ENCODE results near the gene CAPG. TPM values are rescaled to one million over a fixed set of nuclear protein-coding genes. Genes with fewer than 3 reads are reported as not detected.

The CAPG gene
- total and polyA plus RNA-seq, 2 donors, result 118 to 190 TPM

- Histone ChIP-seq H3K4me1 (ENCODE audit: control insufficient read depth in 2 of 2, insufficient read depth in 2 of 2, low read length in 2 of 2) (peaks cover 7 to 19% of the 10 kb centered on the region in 2 donors), H3K9me3 (ENCODE audit: control insufficient read depth in 2 of 2, insufficient read depth in 1 of 2, low read length in 1 of 2) (no peaks in the 10 kb centered on the region), H3K27ac (ENCODE audit: low read depth in 1 of 2, low read length in 1 of 2) (no peak overlapping the region), H3K27me3 (ENCODE audit: control insufficient read depth in 2 of 2, insufficient read depth in 1 of 2, low read length in 1 of 2) (no peaks in the 10 kb centered on the region), H3K4me3 (ENCODE audit: low read length in 2 of 2) (no peak overlapping the region), H3K36me3 (ENCODE audit: control insufficient read depth in 2 of 2, insufficient read depth in 2 of 2, low read length in 1 of 2) (no peaks in the 10 kb centered on the region)
- DNase-seq (ENCODE audit: low read depth in 6 of 9, low spot score in 9 of 9), result no peak
- WGBS, result 67% methylated on average over 7 of the region's 7 CpGs
Observed at GRCh38 chr2:85428343-85428881, 18.2 kb upstream of the CAPG start.

GRCh38 chr2:85427300-85427835 lies 17.2 kb upstream of the CAPG start:
- Histone ChIP-seq H3K27ac (ENCODE audit: low read depth in 1 of 2, low read length in 1 of 2) (no peak overlapping the region), H3K4me1 (ENCODE audit: control insufficient read depth in 2 of 2, insufficient read depth in 2 of 2, low read length in 2 of 2) (peaks cover 7 to 20% of the 10 kb centered on the region in 2 donors), H3K36me3 (ENCODE audit: control insufficient read depth in 2 of 2, insufficient read depth in 2 of 2, low read length in 1 of 2) (no peaks in the 10 kb centered on the region), H3K9me3 (ENCODE audit: control insufficient read depth in 2 of 2, insufficient read depth in 1 of 2, low read length in 1 of 2) (no peaks in the 10 kb centered on the region), H3K27me3 (ENCODE audit: control insufficient read depth in 2 of 2, insufficient read depth in 1 of 2, low read length in 1 of 2) (no peaks in the 10 kb centered on the region), H3K4me3 (ENCODE audit: low read length in 2 of 2) (no peak overlapping the region)
- WGBS, result 91% methylated on average over 3 of the region's 3 CpGs
- no peak for DNase-seq (ENCODE audit: low read depth in 6 of 9, low spot score in 9 of 9)

GRCh38 chr2:85425588-85425987 lies 15.4 kb upstream of the CAPG start:
- no peaks in the 10 kb centered on the region for H3K9me3 ChIP-seq (ENCODE audit: control insufficient read depth in 2 of 2, insufficient read depth in 1 of 2, low read length in 1 of 2)
- no peak overlapping the region for H3K4me3 ChIP-seq (ENCODE audit: low read length in 2 of 2)
- no peak overlapping the region for H3K27ac ChIP-seq (ENCODE audit: low read depth in 1 of 2, low read length in 1 of 2)
- no peaks in the 10 kb centered on the region for H3K36me3 ChIP-seq (ENCODE audit: control insufficient read depth in 2 of 2, insufficient read depth in 2 of 2, low read length in 1 of 2)
- peaks cover 10 to 28% of the 10 kb centered on the region in 2 donors for H3K4me1 ChIP-seq (ENCODE audit: control insufficient read depth in 2 of 2, insufficient read depth in 2 of 2, low read length in 2 of 2)
- no peaks in the 10 kb centered on the region for H3K27me3 ChIP-seq (ENCODE audit: control insufficient read depth in 2 of 2, insufficient read depth in 1 of 2, low read length in 1 of 2)
- 97% methylated on average over 3 of the region's 3 CpGs for WGBS
- no peak for DNase-seq (ENCODE audit: low read depth in 6 of 9, low spot score in 9 of 9)

- Histone ChIP-seq H3K4me1 (ENCODE audit: control insufficient read depth in 2 of 2, insufficient read depth in 2 of 2, low read length in 2 of 2) (peaks cover 12 to 41% of the 10 kb centered on the region in 2 donors), H3K36me3 (ENCODE audit: control insufficient read depth in 2 of 2, insufficient read depth in 2 of 2, low read length in 1 of 2) (no peaks in the 10 kb centered on the region), H3K27me3 (ENCODE audit: control insufficient read depth in 2 of 2, insufficient read depth in 1 of 2, low read length in 1 of 2) (no peaks in the 10 kb centered on the region), H3K4me3 (ENCODE audit: low read length in 2 of 2) (no peak overlapping the region), H3K27ac (ENCODE audit: low read depth in 1 of 2, low read length in 1 of 2) (no peak overlapping the region), H3K9me3 (ENCODE audit: control insufficient read depth in 2 of 2, insufficient read depth in 1 of 2, low read length in 1 of 2) (peaks cover 0 to 5% of the 10 kb centered on the region in 2 donors)
- no peak for DNase-seq (ENCODE audit: low read depth in 6 of 9, low spot score in 9 of 9)
- 52% methylated on average over 5 of the region's 5 CpGs for WGBS
Observed at GRCh38 chr2:85423525-85423924, 13.4 kb upstream of the CAPG start.

GRCh38 chr2:85422072-85422457 lies 11.9 kb upstream of the CAPG start:
- Histone ChIP-seq H3K4me3 (ENCODE audit: low read length in 2 of 2) (no peak overlapping the region), H3K4me1 (ENCODE audit: control insufficient read depth in 2 of 2, insufficient read depth in 2 of 2, low read length in 2 of 2) (peaks cover 16 to 41% of the 10 kb centered on the region in 2 donors), H3K36me3 (ENCODE audit: control insufficient read depth in 2 of 2, insufficient read depth in 2 of 2, low read length in 1 of 2) (no peaks in the 10 kb centered on the region), H3K27ac (ENCODE audit: low read depth in 1 of 2, low read length in 1 of 2) (no peak overlapping the region), H3K27me3 (ENCODE audit: control insufficient read depth in 2 of 2, insufficient read depth in 1 of 2, low read length in 1 of 2) (no peaks in the 10 kb centered on the region), H3K9me3 (ENCODE audit: control insufficient read depth in 2 of 2, insufficient read depth in 1 of 2, low read length in 1 of 2) (peaks cover 0 to 7% of the 10 kb centered on the region in 2 donors)
- 89% methylated on average over 2 of the region's 2 CpGs for WGBS
- DNase-seq (ENCODE audit: low read depth in 6 of 9, low spot score in 9 of 9), result no peak

GRCh38 chr2:85421260-85422071 lies 11.3 kb upstream of the CAPG start:
- Histone ChIP-seq H3K9me3 (ENCODE audit: control insufficient read depth in 2 of 2, insufficient read depth in 1 of 2, low read length in 1 of 2) (peaks cover 0 to 7% of the 10 kb centered on the region in 2 donors), H3K4me3 (ENCODE audit: low read length in 2 of 2) (no peak overlapping the region), H3K27me3 (ENCODE audit: control insufficient read depth in 2 of 2, insufficient read depth in 1 of 2, low read length in 1 of 2) (no peaks in the 10 kb centered on the region), H3K4me1 (ENCODE audit: control insufficient read depth in 2 of 2, insufficient read depth in 2 of 2, low read length in 2 of 2) (peaks cover 16 to 41% of the 10 kb centered on the region in 2 donors), H3K27ac (ENCODE audit: low read depth in 1 of 2, low read length in 1 of 2) (peak overlapping the region in 1 of 2 donors; percentile 18), H3K36me3 (ENCODE audit: control insufficient read depth in 2 of 2, insufficient read depth in 2 of 2, low read length in 1 of 2) (no peaks in the 10 kb centered on the region)
- 93% methylated on average over 13 of the region's 13 CpGs for WGBS
- no peak for DNase-seq (ENCODE audit: low read depth in 6 of 9, low spot score in 9 of 9)

- 35% methylated on average over 22 of the region's 22 CpGs for WGBS
- peaks cover 0 to 7% of the 10 kb centered on the region in 2 donors for H3K9me3 ChIP-seq (ENCODE audit: control insufficient read depth in 2 of 2, insufficient read depth in 1 of 2, low read length in 1 of 2)
- H3K36me3 ChIP-seq (ENCODE audit: control insufficient read depth in 2 of 2, insufficient read depth in 2 of 2, low read length in 1 of 2), result no peaks in the 10 kb centered on the region
- H3K27me3 ChIP-seq (ENCODE audit: control insufficient read depth in 2 of 2, insufficient read depth in 1 of 2, low read length in 1 of 2), result no peaks in the 10 kb centered on the region
- peak; percentile 66 to 92 (median 82) for DNase-seq (ENCODE audit: low read depth in 6 of 9, low spot score in 9 of 9)
- no peak overlapping the region for H3K4me3 ChIP-seq (ENCODE audit: low read length in 2 of 2)
- H3K4me1 ChIP-seq (ENCODE audit: control insufficient read depth in 2 of 2, insufficient read depth in 2 of 2, low read length in 2 of 2), result peaks cover 16 to 44% of the 10 kb centered on the region in 2 donors
- H3K27ac ChIP-seq (ENCODE audit: low read depth in 1 of 2, low read length in 1 of 2), result peak overlapping the region; percentile 18 to 43
Observed at GRCh38 chr2:85420536-85421259, 10.5 kb upstream of the CAPG start.

- H3K4me3 ChIP-seq (ENCODE audit: low read length in 2 of 2), result peak overlapping the region; percentile 70 to 78
- peak overlapping the region; percentile 89 to 93 for H3K27ac ChIP-seq (ENCODE audit: low read depth in 1 of 2, low read length in 1 of 2)
- WGBS, result 83% methylated on average over 17 of the region's 17 CpGs
- peaks cover 0 to 7% of the 10 kb centered on the region in 2 donors for H3K9me3 ChIP-seq (ENCODE audit: control insufficient read depth in 2 of 2, insufficient read depth in 1 of 2, low read length in 1 of 2)
- no peaks in the 10 kb centered on the region for H3K27me3 ChIP-seq (ENCODE audit: control insufficient read depth in 2 of 2, insufficient read depth in 1 of 2, low read length in 1 of 2)
- H3K4me1 ChIP-seq (ENCODE audit: control insufficient read depth in 2 of 2, insufficient read depth in 2 of 2, low read length in 2 of 2), result peaks cover 16 to 56% of the 10 kb centered on the region in 2 donors
- DNase-seq (ENCODE audit: low read depth in 6 of 9, low spot score in 9 of 9), result no peak
- no peaks in the 10 kb centered on the region for H3K36me3 ChIP-seq (ENCODE audit: control insufficient read depth in 2 of 2, insufficient read depth in 2 of 2, low read length in 1 of 2)
Observed at GRCh38 chr2:85419009-85419675, 9.0 kb upstream of the CAPG start.

Data from thymus (tissue), 11 donors.